HG02763 (cell line): Measurements from ENCODE around the gene STUB1.
"Not testable (repeated sequence)": the region's sequence is repeated elsewhere in the genome, so short reads cannot be mapped to it uniquely, and the experiment has no call there.

Source experiments
- ATAC-seq: cut with Tn5 transposase; IDR thresholded peaks from one replicate; pipeline ENCODE4 v1.9.1; 2021; ENCODE audit warnings: mild to moderate bottlenecking, moderate library complexity; ENCODE audit not compliant: unreplicated experiment

STUB1 gene

DNA sequence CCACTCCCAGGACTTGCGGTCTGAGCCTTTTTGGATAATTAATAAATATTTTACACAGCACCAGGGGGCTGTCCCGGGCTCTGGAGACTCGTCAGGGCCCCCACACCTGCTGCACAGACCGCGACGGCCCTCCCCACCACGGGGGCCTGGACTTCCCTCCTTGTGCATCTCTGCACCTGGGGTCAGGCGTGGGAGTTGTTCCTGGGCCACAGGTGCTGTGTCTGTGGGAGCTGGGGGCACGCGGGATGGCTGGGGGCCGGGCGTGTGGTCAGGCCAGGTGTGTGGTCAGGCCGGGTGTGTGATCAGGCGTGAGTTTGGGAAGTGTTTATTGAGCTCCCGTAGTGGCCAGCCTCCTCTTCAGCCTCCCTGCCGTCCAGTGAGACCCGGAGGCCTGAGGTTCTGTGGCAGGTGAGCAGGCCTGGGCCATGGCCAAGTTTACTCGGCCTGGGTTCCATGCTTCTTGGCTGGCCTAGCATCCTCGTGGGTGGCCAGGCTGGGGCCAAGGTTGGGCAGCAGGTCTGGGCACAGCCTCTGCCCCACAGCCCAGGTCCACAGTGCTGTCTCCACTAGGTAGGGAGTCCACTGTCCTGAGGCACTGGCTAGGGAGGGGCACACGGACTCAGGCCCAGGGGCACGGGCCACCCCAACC is 1.9 kb upstream of the STUB1 start:
- ATAC-seq, result no peak

GRCh38 chr16:678858-679813 is 1.1 kb upstream of the STUB1 start:
- ATAC-seq, result no peak

- ATAC-seq, result no peak
Measured at GRCh38 chr16:680625-680945, 375 bp downstream of the STUB1 start.

DNA sequence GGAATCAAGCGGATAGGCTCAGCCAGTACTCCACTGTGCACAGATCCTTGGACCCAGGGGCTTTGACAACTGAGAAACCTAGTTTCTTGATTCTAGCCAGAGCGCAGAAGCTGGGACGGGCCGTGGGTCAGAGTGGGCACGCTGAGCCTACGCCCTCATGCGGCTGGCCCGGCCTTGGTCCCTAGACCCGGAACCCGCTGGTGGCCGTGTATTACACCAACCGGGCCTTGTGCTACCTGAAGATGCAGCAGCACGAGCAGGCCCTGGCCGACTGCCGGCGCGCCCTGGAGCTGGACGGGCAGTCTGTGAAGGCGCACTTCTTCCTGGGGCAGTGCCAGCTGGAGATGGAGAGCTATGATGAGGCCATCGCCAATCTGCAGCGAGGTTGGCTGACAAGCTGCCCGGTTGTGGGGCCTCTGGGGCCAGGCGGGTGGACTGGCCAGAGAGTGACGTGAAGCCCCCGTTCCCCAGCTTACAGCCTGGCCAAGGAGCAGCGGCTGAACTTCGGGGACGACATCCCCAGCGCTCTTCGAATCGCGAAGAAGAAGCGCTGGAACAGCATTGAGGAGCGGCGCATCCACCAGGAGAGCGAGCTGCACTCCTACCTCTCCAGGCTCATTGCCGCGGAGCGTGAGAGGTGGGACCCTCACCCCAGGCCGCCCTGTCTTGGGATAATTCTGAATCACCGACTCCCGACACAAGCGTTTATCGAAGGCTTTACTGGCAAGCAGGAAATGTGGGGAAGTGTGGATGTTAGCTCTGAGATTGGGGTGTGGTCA is 946 bp downstream of the STUB1 start:
- no peak for ATAC-seq

GRCh38 chr16:681746-682427 is 1.7 kb downstream of the STUB1 start:
- ATAC-seq, result no peak

GRCh38 chr16:682493-683395 is 2.5 kb downstream of the STUB1 start:
- no peak for ATAC-seq

DNA sequence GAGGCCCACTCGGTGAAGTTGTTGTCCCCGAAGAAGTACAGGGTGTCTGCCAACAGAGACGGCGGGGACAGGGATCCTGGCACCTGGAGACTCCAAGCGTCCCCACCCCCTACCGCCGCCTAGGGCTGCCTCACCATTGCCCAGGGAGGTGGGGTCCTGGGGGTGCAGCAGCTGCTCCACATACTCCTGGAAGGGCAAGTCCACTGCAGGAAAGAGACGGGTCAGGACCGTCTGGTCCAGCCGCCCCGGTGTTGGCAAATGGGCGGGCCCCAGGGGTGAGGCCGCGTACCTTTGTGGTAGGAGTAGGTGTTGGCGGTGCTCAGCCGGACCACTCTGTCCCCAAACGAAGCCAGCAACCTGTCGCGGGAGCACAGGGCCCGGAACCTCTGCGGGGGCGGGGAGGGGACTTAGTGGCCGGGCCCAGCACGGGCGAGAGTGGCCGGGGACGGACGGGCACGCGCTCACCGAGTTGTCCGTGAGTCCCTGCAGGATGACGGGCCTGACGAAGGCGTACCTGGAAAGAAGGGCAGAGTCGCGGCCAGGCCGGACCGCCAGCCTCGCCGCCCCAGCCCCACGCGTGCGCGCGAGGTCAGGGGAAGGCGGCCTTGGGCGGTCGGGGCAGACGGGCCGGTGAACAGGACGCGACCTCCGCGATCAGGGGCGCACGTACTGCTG is 3.3 kb downstream of the STUB1 start:
- no peak for ATAC-seq

GRCh38 chr16:684071-684794 is 4.0 kb downstream of the STUB1 start, which contains the start of gene JMJD8:
TSS of gene JMJD8 (minus strand) at chr16:684334. CDS start at chr16:684319, 15 bp downstream.
- ATAC-seq, result peak; percentile 66

- ATAC-seq, result no peak
Measured at GRCh38 chr16:684961-685696, 4.9 kb downstream of the STUB1 start.

GRCh38 chr16:685967-686366 is 5.8 kb downstream of the STUB1 start:
- no peak for ATAC-seq

DNA sequence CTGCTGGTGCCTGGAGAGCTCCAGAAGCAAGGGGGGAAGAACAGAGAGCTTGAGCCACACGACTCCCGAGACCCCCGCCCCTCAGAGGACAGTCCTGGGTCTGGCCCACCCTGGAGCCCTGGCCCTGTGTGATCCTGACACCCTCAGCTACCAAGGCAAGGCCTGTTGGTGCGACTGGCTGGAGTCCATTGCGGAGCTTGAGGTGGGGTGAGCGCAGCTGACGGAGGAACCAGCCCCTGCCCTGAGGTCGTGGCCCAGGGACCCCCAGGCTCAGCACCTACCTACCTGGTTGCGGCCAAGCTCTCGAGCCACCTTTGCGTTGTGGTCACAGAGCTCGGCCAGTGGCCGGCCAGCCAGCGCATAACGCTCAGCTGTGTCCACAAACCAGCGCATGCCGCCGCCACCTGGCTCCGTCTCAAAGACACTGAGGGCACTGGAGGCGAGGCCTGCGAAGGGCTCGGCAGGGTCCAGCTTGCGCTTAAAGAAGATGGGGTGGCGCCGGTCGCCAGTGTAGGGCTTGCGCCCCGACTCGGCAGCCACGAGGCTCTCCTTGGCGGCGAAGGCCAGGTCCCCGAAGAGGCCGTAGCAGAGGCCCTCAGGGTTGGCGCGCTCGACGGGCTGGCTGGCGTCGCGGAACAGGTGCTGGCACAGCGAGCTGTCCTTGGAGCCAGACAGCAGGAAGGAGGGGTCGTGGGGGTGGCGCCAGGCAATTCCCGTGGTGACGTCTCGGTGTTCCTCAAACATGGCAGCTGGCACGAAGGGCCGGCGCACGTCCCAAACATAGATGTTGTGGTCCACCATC is 6.5 kb downstream of the STUB1 start:
- ATAC-seq, result no peak

- no peak for ATAC-seq
Measured at GRCh38 chr16:687499-687898, 7.3 kb downstream of the STUB1 start.

- no peak for ATAC-seq
Measured at GRCh38 chr16:689175-689897, 9.1 kb downstream of the STUB1 start.

DNA sequence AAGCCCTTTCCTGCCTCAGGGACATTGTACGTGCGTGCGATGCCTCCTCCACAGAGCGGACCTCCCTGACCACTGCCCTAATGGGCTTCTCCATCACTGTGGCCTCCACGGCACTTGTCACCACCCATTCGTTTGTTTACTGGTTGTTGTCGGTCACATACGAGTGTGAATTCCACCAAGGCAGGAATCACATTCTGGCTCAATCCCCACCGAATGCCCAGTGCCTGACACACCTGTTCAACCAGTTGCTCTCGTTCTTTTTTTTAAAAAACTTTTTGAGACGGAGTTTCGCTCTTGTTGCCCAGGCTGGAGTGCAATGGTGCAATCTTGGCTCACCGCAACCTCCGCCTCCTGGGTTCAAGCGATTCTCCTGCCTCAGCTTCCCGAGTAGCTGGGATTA is 11.0 kb downstream of the STUB1 start:
- not testable (repeated sequence) for ATAC-seq

DNA sequence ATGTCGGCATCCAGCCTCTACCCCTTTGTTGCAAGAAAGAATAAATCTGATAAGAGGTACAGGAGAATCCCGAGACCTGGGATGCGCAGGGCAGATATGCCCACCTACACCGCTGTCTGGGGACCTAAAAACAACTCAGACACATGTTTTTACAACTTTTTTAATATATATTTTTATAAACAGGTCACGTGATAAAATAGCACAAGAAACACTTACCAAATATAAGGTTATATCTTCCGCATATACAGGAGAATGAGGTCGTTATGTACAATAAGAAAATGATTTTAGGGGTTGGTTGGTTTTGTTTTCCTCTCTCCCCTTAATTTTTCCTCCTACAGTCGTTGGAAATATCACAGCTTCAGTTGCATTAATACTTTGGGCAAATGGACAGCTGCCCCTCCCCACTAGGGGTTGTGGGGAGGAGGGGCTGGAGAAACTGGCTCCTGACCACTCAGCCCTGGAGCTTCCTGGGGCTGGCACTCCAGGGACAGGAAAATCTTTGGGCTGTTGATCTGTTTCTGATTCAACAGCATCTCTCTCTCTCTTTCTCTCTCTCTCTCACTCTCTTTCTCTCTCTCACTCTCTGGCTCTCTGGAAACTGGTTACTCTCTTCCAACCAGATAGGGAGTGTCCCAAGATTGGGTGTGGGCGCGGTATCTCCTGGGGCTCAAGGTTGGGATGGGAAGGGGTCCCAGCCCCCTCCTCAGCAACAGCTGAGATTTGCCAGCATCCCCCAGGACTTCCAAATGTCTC is 12.3 kb downstream of the STUB1 start:
- ATAC-seq, result no peak

GRCh38 chr16:693364-693763 is 13.2 kb downstream of the STUB1 start:
- no peak for ATAC-seq
